Frontal cortex (tissue), 4 donors: ENCODE results near the gene ZER1. TPM values are rescaled to one million over a fixed set of nuclear protein-coding genes. Genes with fewer than 3 reads are reported as not detected.
"Not testable (repeated sequence)": the region's sequence is repeated elsewhere in the genome, so short reads cannot be mapped to it uniquely, and the experiment has no call there.

ENCODE experiments used
- DNase-seq, 2 donors: peaks; one replicate each; pipeline ENCODE4 v3.0.0; 2012; ENCODE audit warnings: low spot score in 2 of 2
- FAIRE-seq: peaks from 2 replicates; lab custom pipeline; 2012; peaks lifted over from hg19 to GRCh38; lab: Jason Lieb, UNC
- total RNA-seq: library from RNA; depleted of rRNA; stranded (reverse); fragments of >200 nt; gene quantifications from one replicate; pipeline ENCODE4 v1.2.3, GENCODE V29; 2014
- donor health status: control.
- donor health status: control.
- donor health status: control.

The ZER1 gene
- total RNA-seq: 20.4 TPM

DNA sequence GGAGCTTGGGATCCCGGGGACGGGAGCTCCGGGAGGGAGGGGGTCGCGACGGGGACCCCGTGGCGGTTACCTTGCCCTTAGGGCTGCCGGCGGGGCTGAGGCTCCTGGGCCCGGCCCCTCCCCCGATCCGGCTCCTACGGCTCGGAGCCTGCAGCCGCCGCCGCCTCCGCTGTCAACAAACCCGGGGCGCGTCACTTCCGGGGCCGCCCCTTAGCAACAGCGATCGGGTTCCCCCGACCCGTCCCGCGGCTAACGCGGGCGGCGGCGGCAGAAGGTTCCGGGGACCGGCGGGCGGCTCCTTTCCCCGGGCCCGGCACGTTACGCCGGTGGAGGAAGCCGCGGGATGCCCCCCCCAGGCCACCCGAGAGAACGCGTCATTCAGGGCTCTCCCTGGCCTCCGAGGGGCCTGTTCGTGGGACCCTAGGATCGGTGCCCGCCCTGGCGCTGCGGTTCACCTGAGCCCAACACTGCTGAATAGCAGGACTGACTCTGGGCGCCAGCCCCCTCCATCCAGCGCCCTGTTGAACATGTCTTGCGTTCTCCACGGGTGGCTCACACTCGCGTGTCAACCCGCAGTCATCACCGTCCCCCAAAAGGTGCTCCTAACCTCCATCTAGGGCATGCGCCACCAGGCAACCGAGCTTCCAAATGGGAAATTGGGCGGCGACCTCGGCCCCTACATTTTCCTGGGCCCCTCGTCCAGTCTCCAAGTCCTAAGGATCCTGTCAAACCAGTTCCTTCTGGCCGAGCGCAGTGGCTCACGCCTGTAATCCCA, at the start of gene ZER1:
Gene ZER1, minus strand, starts transcription at position 183 of the 775 bp plus-strand sequence. CDS start 16,362 bp downstream, outside the sequence.
- FAIRE-seq: no peak
- DNase-seq: peak; percentile 98 to 99

DNA sequence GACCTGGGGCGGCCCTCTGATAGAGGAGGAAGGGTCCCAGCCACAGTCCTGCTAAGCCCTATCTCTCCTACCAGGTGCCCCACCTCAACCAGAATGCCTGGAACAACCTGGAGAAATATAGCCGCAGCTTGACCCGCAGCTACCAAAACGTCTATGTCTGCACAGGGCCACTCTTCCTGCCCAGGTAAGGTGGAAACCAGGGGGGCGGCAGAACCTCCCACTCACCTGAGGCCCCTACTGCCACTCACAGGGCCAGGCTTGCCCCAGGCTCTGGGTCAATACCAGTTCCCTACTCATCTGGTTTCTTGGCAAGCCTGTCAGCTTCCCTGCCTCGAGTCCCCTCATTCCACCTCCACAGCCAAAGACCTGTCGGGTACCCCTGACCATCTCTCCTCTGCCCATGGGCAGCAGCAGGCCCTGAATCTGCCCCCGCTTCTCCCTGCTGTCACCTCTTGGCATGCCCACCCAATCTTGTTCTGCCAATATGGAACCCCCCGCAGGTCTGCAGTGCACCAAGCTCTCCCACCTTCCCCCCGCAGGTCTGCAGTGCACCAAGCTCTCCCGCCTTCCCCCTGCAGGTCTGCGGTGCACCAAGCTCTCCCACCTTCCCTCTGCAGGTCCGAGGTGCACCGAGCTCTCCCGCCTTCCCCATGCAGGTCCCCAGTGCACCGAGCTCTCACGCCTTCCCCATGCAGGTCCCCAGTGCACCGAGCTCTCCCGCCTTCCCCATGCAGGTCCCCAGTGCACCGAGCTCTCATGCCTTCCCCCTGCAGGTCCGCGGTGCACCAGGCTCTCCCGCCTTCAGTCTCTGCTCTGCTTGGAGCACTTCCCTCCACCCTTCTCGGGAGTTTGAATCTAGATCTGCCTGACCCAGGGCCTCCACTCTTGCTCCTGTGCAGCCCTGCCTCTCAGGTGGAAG, 49.2 kb upstream of the ZER1 start:
- DNase-seq (no peak), FAIRE-seq (no peak)

DNA sequence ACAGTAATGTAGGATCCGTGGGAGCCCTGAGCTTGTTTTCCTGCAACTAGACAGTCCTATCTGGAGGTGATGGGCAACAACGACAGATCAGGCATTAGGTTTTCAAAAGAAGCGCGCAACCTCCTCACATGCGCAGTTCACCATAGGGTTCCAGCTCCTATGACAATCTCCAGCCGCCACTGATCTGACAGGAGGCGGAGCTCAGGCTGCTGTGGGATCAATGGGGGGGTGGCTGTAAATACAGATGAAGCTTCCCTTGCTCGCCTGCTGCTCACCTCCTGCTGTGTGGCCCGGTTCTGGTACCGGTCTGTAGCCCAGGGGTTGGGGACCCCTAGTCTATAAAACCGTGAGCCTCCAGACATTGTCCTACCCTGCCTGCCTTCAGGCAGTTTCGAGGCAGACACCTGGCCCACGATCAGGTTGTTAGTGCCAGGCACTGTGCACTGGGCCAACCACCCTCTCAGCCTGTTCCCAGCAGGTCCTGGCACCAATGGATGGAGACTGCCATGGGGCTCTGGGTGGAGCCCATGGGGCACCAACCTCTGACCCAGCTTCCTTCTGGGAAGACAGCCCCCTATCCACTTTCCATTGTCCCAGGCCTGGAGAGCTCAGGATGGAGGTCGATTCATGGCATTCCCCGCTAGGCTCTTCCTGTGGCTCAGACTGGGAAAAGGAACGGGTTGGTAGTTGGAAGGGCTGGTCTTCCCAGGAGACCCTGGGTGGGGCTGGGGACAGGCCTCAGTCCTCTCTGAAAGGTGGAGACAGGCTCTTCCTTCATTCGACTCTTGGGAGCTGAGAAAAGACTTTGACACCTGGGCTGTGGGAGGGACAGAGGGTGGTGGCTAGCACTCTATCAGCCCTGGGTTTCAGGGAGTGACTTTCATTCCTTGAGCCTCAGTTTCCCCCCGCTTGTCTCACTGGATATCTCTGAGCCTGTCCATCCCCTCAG, 48.3 kb upstream of the ZER1 start:
- FAIRE-seq (no peak), DNase-seq (no peak)

DNA sequence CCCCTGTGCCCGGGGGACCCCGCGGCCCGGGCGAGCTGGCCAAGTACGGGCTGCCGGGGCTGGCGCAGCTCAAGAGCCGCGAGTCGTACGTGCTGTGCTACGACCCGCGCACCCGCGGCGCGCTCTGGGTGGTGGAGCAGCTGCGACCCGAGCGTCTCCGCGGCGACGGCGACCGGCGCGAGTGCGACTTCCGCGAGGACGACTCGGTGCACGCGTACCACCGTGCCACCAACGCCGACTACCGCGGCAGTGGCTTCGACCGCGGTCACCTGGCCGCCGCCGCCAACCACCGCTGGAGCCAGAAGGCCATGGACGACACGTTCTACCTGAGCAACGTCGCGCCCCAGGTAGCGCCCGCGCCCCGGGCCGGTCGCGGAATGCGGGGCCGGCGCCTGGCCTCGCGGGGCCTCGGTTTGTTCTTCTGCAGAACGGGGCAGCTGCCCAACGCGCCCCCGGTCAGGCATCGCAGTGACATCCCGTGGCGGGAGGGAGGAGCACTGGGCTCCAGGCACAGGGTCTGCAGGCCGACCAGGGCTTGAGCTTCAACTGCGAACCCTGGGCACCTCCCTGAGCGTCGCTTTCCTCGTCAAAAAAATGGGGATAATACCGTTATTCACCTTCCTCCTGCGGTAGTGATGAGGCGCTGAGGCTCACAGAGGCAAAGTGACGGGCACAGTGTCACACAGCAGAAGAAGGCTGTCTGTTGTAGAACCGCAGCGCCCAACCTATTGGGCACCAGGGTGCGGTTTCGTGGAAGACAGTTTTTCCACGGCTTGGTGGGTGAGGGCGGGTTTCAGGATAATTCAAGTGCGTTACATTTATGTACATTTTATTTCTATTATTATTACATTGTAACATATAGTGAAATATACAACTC, 47.4 kb upstream of the ZER1 start:
- FAIRE-seq (no peak), DNase-seq (peak; percentile 55 to 63)

DNA sequence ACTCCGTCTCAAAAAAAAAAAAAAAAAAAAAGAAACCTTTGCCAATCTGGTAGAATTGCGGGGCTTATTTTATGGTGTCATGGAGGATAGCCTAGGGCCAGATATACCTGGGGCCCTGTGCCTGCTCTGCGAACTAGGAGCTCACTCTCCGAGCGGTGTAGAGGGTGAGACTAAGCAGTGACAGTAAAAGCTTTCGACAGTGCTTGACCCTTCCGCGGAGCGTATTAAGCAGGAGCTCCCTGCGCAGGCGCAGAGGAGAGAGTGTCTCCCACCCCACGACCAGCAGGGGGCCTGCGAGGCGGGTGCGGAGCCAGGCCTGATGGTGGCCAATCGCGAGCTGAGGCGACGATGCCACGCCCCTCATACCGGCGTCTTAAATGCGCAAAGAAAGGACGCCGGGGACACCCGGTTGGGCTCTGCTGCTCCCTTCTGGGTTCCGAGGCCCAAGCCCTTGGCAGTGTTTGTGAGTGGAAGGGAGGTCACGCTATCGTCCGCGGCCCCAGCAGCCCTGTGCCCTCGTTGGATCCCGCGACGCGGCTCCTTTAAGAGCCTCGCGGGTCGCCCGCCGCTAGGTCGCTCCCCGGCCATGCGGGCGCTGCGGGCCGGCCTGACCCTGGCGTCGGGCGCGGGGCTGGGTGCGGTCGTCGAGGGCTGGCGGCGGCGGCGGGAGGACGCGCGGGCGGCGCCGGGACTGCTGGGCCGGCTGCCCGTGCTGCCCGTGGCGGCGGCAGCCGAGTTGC, 46.5 kb upstream of the ZER1 start, which contains the start of gene ENDOG:
Gene ENDOG, plus strand, starts transcription at position 402 of the 740 bp plus-strand sequence. Its CDS starts 185 bp downstream, at position 587.
- DNase-seq (peak; percentile 97 to 98), FAIRE-seq (peak; percentile 42)

DNA sequence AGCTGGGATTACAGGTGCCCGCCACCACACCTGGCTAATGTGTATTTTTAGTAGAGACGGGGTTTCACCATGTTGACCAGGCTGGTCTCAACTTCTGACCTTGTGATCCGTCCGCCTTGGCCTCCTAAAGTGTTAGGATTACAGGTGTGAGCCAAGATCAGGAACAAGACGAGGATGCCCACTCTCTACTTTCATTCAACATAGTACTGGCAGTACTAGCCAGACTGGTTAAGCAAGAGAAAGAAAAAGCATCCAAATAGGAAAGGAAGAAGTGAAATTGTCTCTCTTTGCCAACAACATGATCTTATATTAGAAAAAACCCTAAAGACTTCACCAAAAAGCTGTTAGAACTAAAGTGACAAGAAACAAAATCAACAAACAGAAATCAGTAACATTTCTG, 39.1 kb upstream of the ZER1 start:
- no peak for DNase-seq
- FAIRE-seq: no peak

DNA sequence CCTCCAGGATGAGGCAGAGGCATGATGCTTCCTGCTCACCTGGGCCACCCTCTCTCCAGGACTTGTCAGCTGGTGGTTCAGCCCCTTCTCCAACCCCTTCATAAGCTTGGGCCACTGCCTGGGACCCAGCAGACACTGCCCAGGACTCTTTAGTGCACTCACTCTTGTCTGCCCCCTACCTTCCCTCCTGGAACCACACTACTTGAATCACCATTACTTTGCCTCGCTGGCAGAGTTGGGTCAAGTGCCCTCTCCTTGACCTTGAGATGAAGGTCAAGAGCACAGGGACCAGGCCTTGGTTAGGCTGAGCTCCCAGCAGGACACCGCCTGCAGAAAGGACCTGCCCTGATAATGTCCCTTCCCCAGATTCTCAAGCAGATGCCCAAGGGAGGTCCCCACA, 38.1 kb upstream of the ZER1 start:
- no peak for FAIRE-seq

DNA sequence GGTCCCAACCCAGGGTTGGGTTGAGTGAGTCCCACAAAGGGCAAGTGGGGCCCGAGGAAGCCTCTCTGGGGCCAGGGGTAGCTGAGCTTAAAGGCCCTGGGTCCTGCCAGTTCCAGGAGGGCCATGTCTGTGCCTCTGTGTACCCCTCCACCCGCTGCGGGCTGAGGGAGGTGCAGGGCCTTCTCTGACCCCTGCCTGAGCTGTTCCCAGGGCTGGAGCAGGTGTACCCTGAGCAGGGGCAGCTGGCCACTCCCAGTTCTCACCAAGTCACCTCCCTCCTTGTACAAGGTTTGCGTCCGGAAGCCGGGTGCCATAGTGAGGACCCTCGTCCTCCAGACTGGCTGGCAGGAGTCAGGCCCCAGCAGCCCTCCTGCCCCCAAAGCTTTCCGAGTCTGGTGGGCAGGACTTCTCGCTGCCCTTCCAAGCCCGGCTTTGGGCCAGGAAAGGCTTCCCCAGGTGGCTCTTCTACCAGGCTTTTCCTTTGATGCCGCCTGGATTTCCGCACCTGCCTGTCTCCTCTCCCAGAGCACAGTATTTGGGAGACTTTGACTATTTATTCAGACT, 37.4 kb upstream of the ZER1 start:
- DNase-seq (no peak), FAIRE-seq (no peak)

More for the DNA sequence above, 38.1 kb upstream of the ZER1 start:
- DNase-seq: no peak

DNA sequence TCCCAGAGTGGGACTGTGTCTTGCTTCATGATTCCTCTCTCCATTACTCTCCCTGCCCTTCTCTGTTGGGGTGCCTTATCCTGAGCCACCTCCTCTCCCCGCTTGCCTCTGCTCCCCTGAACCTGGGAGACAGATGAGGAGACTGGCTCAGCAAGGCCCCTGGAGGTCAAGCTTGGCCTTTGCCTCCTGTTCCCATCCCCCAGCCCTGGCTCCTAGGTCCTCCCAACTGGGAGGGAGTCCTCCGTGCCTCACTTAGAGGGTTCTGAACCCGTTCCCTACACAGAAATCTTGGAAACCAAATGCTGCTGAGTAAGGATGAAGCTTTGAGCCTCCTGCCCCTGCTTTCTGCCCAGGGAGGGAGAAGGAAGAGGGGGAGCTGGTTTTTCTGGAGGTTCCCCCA, 36.8 kb upstream of the ZER1 start:
- FAIRE-seq: no peak

DNA sequence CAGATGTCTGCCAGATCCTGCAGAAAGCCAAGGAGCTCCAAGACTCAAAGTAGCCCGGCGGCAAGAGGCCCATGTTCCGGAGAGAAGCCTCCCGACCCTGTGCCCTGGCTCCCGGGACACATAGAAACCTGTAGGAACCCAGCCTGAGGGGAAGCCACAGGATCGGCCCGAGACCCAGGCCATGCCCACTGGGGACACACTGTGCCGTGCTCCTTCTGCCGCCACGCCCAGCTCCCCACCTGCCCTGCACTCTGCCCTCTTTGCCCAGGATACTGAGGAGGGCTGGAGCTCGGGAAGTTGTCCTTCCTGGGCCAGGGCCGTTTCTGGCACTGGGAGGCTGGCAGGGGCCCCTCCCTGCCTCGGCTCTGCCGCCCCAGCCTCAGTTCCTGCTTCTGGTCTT, 36.1 kb upstream of the ZER1 start:
- DNase-seq: no peak
- FAIRE-seq: no peak

More for the DNA sequence above, 36.8 kb upstream of the ZER1 start:
- DNase-seq: no peak

DNA sequence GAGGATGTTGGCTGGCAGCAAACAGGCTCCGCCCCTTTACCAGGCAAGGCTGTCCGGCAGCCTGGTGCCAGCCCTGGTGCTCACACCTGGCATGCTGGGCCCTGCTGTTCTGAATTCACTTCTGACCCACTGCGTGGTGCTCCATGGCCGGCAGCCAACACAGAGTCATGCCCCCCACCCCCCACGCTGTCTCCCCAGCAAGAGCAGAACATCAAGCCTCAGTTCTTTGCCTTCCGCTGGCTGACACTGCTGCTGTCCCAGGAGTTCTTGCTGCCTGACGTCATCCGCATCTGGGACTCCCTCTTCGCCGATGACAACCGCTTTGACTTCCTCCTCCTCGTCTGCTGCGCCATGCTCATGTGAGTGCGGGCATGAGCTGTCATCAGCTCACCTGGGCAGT, 33.9 kb upstream of the ZER1 start:
- FAIRE-seq (no peak), DNase-seq (peak in 1 of 2 donors; percentile 64)

DNA sequence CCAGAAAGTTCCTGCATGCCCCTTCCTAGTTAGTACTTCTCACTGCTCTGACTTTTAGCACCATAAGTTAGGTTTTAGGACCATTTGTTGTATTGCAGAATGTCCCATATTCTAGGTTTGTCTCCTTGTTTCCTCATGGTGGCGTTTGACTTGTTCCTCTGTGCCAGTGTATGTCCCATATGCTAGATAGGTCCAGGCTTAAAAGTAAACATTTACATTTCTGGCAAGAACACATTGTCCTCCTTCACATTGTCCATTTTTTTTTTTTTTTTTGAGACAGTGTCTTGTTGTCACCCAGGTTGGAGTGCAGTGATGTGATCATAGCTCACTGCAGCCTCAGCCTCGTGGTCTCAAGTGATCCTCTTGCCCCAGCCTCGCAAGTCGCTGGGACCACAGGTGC, 30.8 kb upstream of the ZER1 start:
- no peak for DNase-seq

DNA sequence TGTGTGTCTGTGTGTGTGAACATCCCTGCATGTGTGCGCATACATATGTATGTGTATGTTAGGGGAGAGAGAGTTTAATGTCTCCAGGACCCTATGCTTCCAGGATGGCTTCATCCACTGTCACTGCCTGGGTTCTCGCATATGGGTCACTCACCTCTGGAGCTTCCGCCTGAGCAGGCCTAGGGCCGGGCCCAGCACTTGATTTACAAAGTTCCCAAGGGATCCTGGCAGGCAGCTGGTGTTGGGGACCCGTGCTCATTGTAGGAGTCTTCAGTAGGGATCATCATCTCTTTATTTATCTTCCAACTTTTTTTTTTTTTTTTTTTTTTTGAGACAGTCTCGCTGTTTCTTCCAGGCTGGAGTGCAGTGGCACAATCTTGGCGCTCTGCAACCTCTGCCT, 28.3 kb upstream of the ZER1 start:
- DNase-seq (no peak), FAIRE-seq (no peak)

More for the DNA sequence above, 30.8 kb upstream of the ZER1 start:
- no peak for FAIRE-seq

DNA sequence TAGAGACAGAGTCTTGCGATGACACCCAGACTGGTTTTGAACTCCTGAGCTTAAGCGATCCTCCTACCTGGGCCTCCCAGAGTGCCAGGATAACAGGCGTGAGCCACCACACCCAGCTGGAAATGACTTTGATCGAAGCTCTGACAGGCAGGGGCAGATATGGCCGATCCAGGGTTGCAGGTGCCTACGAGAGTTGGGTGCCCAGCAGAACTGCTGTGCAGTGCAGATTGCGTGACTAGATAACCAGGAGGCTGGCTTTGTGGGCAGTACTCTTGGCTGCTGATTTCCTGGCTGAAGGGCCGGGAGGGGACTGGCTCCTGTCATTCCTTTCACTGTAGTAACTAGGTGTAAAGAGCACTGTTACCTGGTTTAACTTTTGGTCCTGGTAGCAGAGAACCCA, 27.2 kb upstream of the ZER1 start:
- DNase-seq (no peak), FAIRE-seq (no peak)

DNA sequence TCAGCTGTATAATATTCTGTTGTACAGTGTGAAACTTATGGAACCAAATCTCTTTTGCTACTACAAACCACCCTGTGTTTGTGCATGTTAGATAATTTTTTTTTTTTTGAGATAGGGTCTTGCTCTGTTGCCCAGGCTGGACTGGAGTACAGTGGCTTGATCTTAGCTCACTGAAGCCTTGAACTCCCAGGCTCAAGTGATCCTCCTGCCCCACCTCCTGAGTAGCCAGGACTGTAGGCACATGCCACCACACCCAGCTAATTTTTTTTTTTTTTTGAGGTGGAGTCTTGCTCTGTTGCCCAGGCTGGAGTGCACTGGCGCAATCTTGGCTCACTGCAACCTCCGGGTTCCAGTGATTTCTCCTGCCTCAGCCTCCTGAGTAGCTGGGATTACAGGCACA, 23.2 kb upstream of the ZER1 start:
- FAIRE-seq, DNase-seq: not testable (repeated sequence)

DNA sequence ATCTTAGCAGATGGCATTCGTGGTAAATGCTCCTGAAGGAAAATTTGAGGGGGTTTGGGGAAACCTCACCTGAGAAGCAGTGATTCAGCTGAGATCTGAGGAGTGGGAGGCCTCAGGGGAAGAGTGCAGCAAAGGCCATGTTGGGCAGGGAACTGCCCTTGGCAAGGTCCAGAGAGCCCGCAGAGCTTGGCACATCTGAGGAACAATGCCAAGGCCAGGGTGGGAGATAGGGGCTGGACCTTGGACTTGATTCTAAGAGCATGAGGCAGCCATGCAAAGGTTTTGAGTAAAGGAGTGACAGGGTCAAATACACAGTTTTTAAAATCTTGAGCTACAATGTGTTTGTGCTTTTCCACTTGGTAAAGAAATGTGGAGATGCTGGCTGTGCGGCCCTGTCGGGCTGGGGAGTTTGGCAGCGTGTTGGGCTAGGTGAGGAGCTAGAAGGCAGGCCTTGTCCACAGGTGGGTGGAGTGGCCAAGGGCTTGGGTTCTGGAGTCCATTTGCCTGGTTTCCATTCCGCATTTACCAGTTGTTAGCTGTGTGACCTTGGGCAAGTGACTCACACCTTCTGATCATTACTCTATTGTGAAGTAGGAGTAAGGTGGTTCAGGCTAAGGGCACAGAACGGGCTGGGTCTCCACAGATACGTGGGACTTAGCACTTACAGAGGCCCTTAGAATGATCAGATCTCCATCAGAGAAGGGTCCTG, 21.4 kb upstream of the ZER1 start:
- FAIRE-seq: no peak
- DNase-seq: no peak

DNA sequence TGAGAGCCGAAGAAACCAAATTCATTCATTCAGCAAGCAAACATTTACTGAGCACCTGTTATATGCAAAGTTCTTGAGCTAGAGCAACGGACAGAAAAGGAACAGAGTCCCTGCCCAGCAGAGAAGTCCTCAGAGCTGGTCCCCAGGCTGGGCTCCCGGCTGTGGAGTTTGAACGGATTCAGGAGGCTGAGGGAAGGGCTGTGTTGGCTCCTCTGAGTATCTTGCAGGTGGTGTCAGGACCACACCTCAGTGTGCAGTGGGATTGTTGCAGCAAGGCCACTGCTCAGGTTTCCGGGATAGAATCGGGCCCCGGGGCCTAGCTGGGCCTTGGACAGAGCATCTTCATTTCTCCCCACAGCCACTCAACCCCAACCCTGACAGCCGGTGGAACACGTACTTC, 20.4 kb upstream of the ZER1 start:
- FAIRE-seq (no peak), DNase-seq (no peak)
